ENCODE data around the gene B3GALNT2.

GRCh38 chr1:235495030-235495429, 9.2 kb downstream of the B3GALNT2 start:
- no peak for TF ChIP-seq CTCF (IDR thresholded peaks at IDR 0.05)
- no peak for TF ChIP-seq POLR2AphosphoS5 (IDR thresholded peaks at IDR 0.05)

Data from upper lobe of left lung (tissue), 4 donors.